ENCODE results near the gene ACTRT2.

DNA sequence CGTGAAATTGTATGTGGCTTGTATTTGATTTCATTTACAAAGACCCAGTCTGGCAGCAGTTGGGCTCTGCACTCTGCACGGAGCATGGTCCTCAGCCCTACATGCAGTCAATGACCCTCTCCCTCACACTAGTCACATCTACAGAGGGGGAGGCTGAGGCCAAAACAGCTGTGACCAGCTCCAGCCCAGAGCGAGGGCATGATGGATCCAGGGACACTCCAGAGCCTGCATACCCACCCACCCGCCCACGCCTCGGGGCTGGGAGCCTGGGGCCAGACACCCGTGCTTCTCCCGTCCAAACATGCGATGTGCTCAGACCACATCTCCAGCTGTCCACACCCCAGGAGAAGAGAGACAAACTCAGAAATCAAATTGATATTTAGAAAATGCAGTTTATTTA, 33.8 kb downstream of the ACTRT2 start:
- TF ChIP-seq EZH2 (IDR thresholded peaks at IDR 0.05) = no peak
- TF ChIP-seq POLR2AphosphoS5 (IDR thresholded peaks at IDR 0.05; ENCODE audit: borderline replicate concordance, low read depth, low read length) = no peak
